Skeletal muscle tissue (tissue), 4 donors: ENCODE measurements around the gene PRELID2. TPM values are rescaled to one million over a fixed set of nuclear protein-coding genes. Genes with fewer than 3 reads are reported as not detected.
"Not testable (repeated sequence)": the region's sequence is repeated elsewhere in the genome, so short reads cannot be mapped to it uniquely, and the experiment has no call there.

Experiments used
- H3K27ac ChIP-seq: one replicate; pipeline ENCODE4 v1.7.0; 2013; ENCODE audit warnings: mild to moderate bottlenecking, low read depth, low read length, inconsistent platforms
- H3K27me3 ChIP-seq, 3 donors: one replicate each; pipeline ENCODE4 v1.7.0; 2013; ENCODE audit warnings: low read length in 3 of 3; ENCODE audit not compliant: control insufficient read depth in 3 of 3, insufficient read depth in 3 of 3
- H3K36me3 ChIP-seq, 3 donors: one replicate each; pipeline ENCODE4 v1.7.0; 2013; ENCODE audit warnings: low read length in 3 of 3; ENCODE audit not compliant: control insufficient read depth in 3 of 3, insufficient read depth in 3 of 3
- H3K4me1 ChIP-seq, 3 donors: one replicate each; pipeline ENCODE4 v1.7.0; 2013; ENCODE audit warnings: low read length in 3 of 3, mild to moderate bottlenecking in 3 of 3; ENCODE audit not compliant: control insufficient read depth in 3 of 3, insufficient read depth in 3 of 3
- H3K4me3 ChIP-seq, 3 donors: one replicate each; pipeline ENCODE4 v1.7.0; 2013; ENCODE audit warnings: low read length in 3 of 3
- H3K9ac ChIP-seq, 3 donors: one replicate each; pipeline ENCODE4 v1.7.0; 2013; ENCODE audit warnings: low read length in 3 of 3, mild to moderate bottlenecking in 3 of 3, moderate library complexity in 2 of 3, low read depth in 1 of 3
- H3K9me3 ChIP-seq, 3 donors: one replicate each; pipeline ENCODE4 v1.7.0; 2013; ENCODE audit warnings: low read length in 3 of 3; ENCODE audit not compliant: control insufficient read depth in 3 of 3
- total RNA-seq: library from RNA; depleted of rRNA; stranded (reverse); fragments of >200 nt; gene quantifications from one replicate; pipeline ENCODE4 v1.2.3, GENCODE V29; 2014
- donor health status: Osteomylitis.

The PRELID2 gene
- total RNA-seq, 1 donor from 2014 or later: 59.5 TPM

DNA sequence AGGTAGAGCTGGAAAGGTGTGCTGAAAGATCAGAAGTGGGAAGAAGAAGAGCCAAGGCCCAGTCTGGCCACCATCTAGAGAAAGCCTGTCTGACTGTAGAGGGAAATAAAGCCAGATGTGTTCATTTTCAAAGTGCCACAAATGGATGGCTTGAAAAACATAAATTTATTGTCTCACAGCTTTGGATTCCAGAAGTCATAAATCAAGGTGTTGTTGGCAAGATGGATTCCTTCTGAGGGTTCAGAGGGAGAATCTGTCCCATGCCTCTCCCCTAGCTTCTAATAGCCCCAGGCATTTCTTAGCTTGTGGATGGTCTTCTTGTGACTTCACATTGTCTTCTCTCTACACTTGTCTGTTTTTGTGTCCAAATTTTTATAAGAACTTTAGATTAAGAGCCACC lies 6.2 kb upstream of the PRELID2 start:
- Histone ChIP-seq H3K36me3 (no peaks in the 10 kb centered on the region), H3K27me3 (no peaks in the 10 kb centered on the region), H3K4me1 (no peaks in the 10 kb centered on the region), H3K27ac (no peak overlapping the region), H3K4me3 (no peak overlapping the region), H3K9ac (no peak overlapping the region), H3K9me3 (no peaks in the 10 kb centered on the region)

DNA sequence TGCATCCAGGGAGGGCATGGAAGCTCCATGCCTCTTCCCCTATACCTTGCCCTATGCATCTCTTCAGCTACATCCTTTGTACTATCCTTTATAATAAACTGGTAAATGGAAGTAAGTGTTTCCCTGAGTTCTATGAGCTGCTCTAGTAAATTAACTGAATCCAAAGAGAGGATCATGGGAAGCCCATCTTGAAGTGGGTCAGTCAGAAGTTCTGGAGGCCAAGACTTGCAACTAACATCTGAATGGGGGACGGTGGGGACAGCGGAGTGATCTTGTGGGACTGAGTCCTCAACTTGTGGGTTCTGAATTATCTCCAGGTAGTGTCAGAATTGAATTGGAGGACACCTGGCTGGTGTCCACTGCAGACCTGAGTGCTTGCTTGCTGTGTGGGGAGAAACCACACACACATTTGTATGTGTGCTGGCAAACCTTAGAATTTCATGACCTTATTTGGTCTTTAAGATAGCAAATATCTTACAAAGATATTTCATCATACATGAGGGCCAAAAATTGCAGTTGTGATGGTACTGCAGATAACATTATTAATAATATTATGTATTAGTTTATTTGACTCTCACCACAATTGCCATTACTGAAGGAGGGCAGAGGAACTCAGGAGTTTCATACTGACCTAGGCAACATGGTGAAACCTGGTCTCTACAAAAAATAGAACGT lies 5.5 kb upstream of the PRELID2 start:
- Histone ChIP-seq H3K9me3 (no peaks in the 10 kb centered on the region), H3K27me3 (no peaks in the 10 kb centered on the region), H3K4me1 (peaks cover 4 to 6% (median 6%) of the 10 kb centered on the region in 3 donors), H3K27ac (no peak overlapping the region), H3K4me3 (no peak overlapping the region), H3K9ac (no peak overlapping the region), H3K36me3 (no peaks in the 10 kb centered on the region)

DNA sequence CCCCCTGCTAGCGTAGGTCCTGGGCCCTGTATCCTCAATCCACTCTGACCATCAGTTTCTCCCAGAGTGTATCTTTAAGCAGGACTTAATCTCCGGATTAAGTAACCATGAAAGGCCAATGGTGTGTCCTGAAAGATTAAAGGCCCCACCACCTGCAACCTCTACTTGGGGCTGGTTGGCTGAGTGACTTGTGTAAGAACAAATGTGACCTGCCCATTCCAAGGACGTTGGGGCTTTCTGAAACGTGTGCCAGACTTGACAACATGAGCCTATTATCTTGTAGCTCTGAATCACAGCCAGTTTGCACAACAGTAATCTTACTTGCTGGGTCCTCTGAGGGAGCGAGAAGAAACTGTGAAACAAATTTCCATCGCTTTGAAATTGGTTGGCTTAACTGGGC lies 3.1 kb upstream of the PRELID2 start:
- Histone ChIP-seq H3K36me3 (no peaks in the 10 kb centered on the region), H3K4me1 (peaks cover 7 to 14% (median 14%) of the 10 kb centered on the region in 3 donors), H3K4me3 (no peak overlapping the region), H3K27ac (no peak overlapping the region), H3K27me3 (no peaks in the 10 kb centered on the region), H3K9me3 (no peaks in the 10 kb centered on the region), H3K9ac (no peak overlapping the region)

DNA sequence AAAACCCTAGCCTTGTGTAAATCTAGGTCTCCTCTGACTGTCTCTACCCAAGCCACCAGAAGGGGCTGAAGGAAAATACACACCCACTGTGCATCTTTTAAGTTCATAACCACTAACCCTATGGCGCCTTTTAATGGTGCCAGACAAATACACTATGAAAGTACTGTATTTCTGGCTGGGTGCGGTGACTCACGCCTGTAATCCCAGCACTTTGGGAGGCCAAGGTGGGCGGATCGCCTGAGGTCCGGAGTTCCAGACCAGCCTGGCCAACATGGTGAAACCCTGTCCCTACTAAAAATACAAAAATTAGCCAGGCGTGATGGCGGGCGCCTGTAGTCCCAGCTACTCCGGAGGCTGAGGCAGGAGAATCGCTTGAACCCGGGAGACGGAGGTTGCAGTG lies 1.1 kb upstream of the PRELID2 start:
- H3K4me3 ChIP-seq: peak overlapping the region; percentile 84 to 89 (median 85)
- H3K4me1 ChIP-seq: peaks cover 7 to 14% (median 14%) of the 10 kb centered on the region in 3 donors
- H3K27ac ChIP-seq, H3K27me3 ChIP-seq, H3K9me3 ChIP-seq, H3K36me3 ChIP-seq: not testable (repeated sequence)
- peak overlapping the region in 2 of 3 donors; percentile 82 to 86 for H3K9ac ChIP-seq

DNA sequence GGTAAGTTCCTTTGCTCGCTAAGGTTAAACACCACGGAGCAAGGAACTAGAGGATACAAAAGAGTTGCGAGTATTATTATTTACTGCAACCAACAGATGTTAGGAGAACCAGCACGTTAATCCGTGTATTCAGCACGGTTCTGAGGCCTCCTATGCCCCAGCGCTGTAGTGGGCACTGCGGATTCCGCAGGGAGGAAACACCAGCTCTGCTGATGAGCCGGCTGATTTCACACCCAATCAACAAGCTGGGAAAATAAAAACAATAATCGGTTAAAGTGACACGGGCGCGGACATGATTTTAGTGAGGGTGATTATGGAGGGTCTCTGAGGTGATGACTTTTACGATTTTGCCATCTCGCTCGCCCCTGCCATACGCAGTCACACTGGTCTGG lies 702 bp upstream of the PRELID2 start:
- Histone ChIP-seq H3K9me3 (no peaks in the 10 kb centered on the region), H3K4me1 (peaks cover 7 to 14% (median 14%) of the 10 kb centered on the region in 3 donors), H3K36me3 (no peaks in the 10 kb centered on the region), H3K27me3 (no peaks in the 10 kb centered on the region), H3K9ac (peak overlapping the region; percentile 82 to 86 (median 82)), H3K27ac (peak overlapping the region; percentile 62), H3K4me3 (peak overlapping the region; percentile 84 to 89 (median 85))

DNA sequence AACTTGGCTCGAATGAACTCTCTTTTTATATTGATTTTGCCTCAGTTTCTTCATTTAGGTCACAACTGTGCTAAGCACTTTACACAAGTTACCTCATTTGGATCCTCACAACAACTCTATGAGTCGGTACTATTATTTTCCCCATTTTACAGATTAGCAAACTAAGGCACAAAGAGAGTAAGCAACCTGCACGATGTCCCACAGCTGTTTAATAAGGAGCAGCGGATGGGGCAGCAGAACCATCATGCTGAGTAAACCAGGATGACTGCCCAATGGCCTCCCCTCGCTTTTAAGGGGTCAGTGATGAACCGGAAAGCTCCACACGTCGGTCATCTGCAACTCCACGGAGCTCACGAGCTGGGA lies 607 bp downstream of the PRELID2 start:
- Histone ChIP-seq H3K4me1 (peaks cover 7 to 14% (median 14%) of the 10 kb centered on the region in 3 donors), H3K4me3 (peak overlapping the region; percentile 84 to 89 (median 85)), H3K9ac (peak overlapping the region; percentile 82 to 86 (median 82)), H3K27ac (peak overlapping the region; percentile 62), H3K36me3 (no peaks in the 10 kb centered on the region), H3K9me3 (no peaks in the 10 kb centered on the region), H3K27me3 (no peaks in the 10 kb centered on the region)

DNA sequence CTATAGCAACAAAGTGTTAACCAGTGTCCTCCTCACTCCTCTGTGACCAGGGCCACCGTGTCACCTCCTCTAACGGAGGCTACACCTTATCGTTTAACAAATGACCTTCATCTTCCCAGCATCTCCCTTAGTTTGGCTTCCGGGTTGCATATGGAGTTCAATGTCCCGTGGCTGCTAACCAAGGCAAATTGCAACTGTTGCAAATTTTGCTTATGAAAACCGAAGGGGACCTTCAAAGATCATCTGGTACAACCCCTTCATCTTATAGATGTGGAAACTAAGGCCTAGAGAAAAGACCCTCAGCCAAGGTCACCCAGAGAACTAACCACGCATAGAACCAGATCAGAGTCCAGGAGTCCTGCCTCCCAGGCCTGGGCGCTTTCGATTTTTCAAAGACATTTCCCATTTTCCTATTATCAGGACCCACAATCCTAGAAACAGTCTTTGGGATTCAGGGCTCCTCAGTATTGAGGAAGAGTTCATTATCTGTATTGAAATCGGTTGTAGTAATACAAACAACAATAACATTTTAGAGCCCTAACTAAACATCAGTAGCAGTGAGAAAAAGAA lies 1.4 kb downstream of the PRELID2 start:
- Histone ChIP-seq H3K27ac (no peak overlapping the region), H3K9ac (no peak overlapping the region)

DNA sequence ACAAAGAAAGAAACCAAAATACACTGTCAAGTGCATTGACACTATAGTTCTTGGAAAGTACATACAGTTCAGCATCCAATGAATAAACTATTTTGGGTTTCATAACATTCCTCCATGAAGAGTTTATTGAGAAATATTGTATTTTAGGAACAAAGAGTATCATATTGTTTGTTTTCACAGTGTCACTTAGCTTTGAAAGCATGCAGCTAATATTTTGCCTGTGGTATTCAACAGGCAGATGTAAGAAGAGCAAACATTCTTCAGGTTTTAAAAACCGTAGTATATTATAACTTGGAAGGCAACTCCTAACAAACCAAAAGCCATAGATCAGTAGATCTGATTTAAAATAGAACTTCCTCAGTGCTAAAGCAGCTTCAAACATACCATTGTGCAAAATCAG lies 4.5 kb downstream of the PRELID2 start:
- Histone ChIP-seq H3K27ac (no peak overlapping the region), H3K4me3 (no peak overlapping the region), H3K36me3 (no peaks in the 10 kb centered on the region), H3K9ac (no peak overlapping the region), H3K9me3 (no peaks in the 10 kb centered on the region), H3K27me3 (no peaks in the 10 kb centered on the region), H3K4me1 (peaks cover 2 to 10% (median 8%) of the 10 kb centered on the region in 3 donors)

More for the DNA sequence above, 1.4 kb downstream of the PRELID2 start:
- Histone ChIP-seq H3K4me3 (no peak overlapping the region), H3K9me3 (no peaks in the 10 kb centered on the region), H3K27me3 (no peaks in the 10 kb centered on the region), H3K4me1 (peaks cover 7 to 14% (median 14%) of the 10 kb centered on the region in 3 donors), H3K36me3 (no peaks in the 10 kb centered on the region)

DNA sequence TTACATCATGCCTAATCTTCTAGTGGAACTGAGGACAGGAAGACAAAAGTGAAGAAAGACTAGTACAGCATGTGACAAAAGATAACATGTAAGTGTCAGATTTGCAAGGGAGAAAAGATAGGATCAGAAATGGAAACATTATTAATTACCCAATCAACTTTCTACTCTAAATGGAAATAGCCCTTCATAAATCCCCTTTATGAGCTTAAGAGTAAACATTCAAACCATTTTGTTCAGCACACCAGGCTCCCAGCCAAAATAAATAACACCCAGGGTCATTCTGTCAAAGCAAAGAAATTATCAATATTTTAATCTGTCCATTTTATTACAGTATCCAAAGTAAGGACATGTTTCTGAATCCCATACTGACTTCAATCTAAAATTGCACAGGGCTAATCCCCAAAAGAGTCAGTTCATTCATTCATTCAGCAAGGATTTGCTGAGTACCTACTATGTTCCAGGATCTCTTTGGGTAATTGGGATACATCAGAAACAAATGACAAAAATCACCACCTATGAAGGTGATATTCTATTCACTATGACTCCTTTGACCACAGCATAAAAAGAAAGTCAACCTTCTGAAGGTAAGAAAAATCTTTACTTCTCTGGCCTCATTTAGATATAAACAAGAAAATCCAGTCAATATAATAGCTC lies 5.3 kb downstream of the PRELID2 start:
- H3K36me3 ChIP-seq: no peaks in the 10 kb centered on the region
- H3K4me1 ChIP-seq: peaks cover 0 to 6% (median 5%) of the 10 kb centered on the region in 3 donors
- H3K4me3 ChIP-seq: no peak overlapping the region
- no peak overlapping the region for H3K27ac ChIP-seq
- no peaks in the 10 kb centered on the region for H3K9me3 ChIP-seq
- no peaks in the 10 kb centered on the region for H3K27me3 ChIP-seq
- H3K9ac ChIP-seq: no peak overlapping the region
